Amygdala (tissue), 56 donors: ENCODE measurements around the gene DFFB.
A peak's percentile ranks its signal among the peaks of the same experiment; 100 is the strongest.
"Not testable (repeated sequence)": the region's sequence is repeated elsewhere in the genome, so short reads cannot be mapped to it uniquely, and the experiment has no call there.

Source experiments
- DNase-seq, 56 donors: peaks; one replicate each; lab custom pipeline; 2025; lab: John Stamatoyannopoulos, UW

The DFFB gene

DNA sequence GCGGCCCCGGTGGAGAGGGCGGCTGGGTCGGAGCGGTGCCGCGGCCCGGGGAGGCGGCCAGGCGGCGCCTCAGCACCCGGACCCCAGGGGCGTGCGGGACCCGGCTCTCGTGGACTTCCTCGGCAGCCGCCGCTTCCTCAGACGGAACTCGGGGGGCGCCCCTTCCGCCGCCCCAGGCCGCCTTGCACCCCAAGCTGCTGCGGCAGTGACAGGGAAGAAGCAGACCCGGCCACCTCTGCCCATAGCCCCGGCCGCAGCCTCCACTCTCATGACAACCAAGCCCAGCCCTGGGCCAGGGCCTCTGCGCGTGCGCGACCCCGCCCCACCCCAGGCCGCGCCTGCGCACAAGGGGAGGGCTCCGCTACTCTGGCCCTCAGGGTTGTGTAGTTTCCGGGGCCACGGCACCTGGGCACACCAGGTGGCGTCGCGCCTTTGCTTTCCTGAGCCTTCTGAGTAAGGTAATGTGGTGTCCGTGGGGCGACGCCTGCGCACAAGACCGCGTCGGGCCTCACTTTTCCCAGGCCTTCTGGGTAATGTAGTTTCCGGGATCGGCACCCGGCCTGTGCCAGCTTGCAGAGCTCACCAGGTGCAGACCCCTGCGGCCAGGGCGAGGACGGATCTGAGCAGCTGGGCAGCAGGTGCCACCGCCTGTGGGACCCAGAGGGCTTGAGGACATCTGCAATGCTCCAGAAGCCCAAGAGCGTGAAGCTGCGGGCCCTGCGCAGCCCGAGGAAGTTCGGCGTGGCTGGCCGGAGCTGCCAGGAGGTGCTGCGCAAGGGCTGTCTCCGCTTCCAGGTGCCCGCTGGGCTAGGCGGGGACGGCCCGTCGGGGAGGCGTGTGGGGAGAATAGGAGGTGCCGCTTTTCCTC, at the start of gene DFFB, which contains the start of gene CEP104:
DFFB (plus strand) TSS at position 554 of the 868 bp plus-strand sequence; CDS start at position 682, 128 bp downstream.
CEP104 (minus strand) TSS at position 289 of the 868 bp plus-strand sequence. CDS start 4,804 bp downstream, outside the sequence.
- DNase-seq = peak; percentile 58 to 98 (median 78)

DNA sequence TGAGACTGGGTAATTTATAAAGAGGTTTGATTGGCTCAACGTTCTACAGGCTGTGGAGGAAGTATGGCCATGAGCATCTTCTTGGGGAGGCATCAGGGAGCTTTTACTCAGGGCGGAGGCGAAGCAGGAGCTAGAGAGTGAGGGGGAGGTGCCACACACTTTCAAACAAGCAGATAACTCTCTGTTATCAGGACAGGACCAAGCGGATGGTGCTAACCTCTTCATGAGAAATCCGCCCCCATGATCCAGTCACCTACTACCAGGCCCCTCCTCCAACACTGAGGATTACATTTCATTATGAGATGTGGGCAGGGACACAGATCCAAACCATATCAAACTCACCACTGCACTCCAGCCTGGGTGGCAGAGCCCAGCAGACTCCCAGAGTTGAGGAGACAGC, 49.5 kb upstream of the DFFB start:
- DNase-seq = no peak

- no peak for DNase-seq
Measured at GRCh38 chr1:3809680-3810079, 47.6 kb upstream of the DFFB start.

DNA sequence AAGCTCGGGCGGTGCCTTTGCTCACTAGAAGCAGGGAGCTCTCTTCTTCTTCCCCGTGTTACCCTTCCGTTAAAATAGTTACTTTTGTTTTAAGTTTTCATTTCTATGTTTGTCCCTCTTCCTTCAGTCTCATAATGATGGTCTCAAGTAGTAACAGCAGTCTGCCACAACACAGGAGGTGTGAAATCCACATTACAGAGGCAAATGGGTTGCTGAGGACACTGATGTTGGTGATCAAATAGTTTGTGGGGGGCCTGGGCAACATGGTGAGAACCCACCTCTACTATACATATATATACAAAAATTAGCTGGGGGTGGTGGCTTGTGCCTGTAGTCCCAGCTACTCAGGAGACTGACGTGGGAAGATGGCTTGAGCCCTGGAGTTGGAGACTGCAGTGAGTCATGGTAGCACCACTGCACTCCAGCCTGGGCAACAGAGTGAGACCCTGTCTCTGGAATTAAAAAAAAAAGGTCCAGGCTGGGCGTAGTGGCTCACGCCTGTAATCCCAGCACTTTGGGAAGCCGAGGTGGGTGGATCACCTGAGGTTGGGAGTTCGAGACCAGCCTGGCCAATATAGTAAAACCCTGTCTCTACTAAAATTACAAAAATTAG, 47.0 kb upstream of the DFFB start:
- DNase-seq = not testable (repeated sequence)

DNA sequence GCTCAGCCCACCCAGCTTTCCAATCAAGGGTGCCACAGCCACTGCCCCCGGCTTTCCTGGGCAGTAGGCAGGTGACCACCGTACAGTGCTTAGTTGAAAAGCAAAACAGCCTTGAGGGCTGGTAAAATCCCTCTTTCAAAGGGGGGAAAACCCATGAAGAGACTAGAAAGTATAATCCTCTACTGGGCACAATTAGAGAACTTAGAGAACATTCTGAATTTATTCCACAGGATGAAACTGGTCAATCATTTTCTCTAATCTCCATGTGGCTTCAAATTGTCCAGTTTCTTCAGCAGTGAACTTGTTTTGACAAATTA, 45.7 kb upstream of the DFFB start:
- no peak for DNase-seq

GRCh38 chr1:3814065-3814464, 43.2 kb upstream of the DFFB start:
- no peak for DNase-seq

DNA sequence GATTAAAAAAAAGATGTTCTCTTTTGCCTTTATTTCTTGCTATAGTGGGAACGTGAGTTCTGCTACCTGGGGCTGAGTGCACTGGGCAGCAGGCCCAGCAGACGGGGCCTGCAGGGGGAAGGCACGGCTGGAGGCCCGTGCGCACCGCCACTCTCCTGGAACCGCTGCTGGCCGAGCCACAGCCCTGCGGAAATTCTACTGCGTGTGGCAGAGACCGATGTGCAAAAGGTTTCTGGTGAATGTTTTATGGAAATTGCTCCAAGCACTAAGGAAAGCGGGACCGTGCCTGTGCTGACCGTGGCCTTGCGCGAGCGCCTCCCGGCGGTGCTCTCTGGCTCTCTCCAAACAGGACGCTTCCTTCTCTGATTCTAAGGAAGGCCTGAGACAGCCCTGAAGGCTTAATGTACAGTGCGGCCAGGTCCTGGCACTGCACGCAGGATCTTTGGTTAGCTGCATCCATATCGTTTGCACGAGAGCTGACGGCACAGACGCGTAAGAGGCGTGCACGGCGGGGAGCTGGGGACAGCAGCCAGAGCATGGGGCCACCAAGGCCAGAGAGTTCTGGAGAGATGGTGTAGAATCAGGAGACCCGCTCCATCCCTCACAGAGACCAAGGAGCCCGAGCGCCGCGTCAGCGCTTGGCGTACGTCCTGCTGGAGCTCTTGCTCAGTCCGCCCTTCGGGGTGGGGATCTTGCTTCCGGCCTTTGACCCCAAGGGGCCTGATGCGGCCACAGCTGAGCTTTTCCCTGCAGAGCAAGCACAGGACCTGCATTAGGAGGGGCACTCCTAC, 42.3 kb upstream of the DFFB start:
- no peak for DNase-seq

GRCh38 chr1:3816331-3817137, 40.7 kb upstream of the DFFB start:
- DNase-seq = no peak

- no peak for DNase-seq
Measured at GRCh38 chr1:3817138-3817740, 40.0 kb upstream of the DFFB start.

DNA sequence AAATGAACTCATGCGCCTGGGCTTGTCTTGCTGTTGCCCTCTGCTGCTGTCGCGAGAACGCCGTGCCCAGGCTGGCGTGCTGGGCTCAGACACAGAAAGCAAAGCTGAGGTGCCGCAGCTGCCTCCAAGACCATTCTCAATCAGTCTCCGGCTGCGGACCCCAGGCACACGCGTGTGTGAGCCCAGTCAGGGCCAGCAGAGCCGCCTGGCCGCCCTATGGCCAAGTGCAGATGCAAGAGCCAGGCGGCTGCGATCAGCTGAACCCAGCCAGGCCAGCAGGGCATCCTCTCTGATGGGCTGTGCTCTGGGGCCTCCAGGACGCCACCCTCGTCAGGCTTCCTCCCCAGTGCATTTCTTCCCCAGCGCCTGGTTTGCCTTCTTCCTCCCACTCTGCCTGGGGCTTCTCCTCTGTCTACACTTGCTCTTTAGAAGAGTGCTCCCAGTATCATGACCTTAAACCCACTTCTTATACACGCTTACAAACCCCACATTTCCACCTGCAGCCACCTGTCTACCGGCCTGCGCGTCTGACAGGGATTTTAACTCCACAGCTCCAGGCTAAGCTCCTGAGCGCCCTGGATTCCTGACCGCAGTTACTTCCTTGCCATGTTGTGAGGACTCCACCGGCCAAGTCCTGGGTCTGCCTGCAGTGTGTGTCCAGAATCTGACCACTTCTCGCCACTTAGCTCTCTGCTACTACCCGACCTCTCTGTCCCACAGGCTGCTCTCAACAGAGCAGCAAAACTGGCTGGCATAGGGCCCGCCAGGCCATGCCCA, 39.3 kb upstream of the DFFB start:
- no peak for DNase-seq

- no peak for DNase-seq
Measured at GRCh38 chr1:3819771-3820200, 37.5 kb upstream of the DFFB start.

GRCh38 chr1:3820316-3820715, 37.0 kb upstream of the DFFB start:
- DNase-seq = no peak

DNA sequence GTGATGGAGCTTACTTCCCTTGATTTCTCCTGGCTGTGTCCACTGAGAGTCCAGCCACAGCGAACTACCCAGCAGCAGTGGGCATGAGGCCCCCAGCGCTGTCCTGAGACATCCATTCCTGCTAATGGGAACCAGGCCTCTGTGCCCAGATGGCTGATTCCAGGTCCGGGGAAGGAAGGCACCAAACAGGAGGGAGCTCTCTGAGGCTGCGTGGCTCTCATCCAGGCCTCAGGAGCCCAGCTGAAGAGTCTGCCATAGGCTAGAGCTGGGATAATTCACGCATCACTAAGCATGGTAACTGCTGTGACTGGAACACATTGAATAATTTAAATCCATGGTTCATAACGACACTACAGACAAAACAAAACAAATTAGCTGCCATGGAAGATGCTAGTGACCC, 36.3 kb upstream of the DFFB start:
- no peak for DNase-seq

- no peak for DNase-seq
Measured at GRCh38 chr1:3821447-3821846, 35.8 kb upstream of the DFFB start.

GRCh38 chr1:3821908-3822307, 35.4 kb upstream of the DFFB start:
- DNase-seq = no peak

GRCh38 chr1:3822421-3822820, 34.9 kb upstream of the DFFB start:
- DNase-seq = no peak

DNA sequence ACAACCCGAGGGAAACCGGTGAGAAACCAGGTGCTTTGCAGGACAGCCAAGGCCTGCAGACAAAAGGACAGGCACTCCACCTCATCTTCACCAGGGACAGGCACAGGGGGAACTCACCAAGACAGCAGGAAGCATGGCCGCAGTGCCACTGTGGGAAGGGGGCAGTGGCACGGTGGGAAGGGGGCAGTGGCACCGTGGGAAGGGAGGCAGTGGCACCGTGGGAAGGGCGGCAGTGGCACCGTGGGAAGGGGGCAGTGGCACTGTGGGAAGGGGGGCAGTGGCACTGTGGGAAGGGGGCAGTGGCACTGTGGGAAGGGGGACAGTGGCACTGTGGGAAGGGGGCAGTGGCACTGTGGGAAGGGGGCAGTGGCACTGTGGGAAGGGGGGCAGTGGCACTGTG, 32.6 kb upstream of the DFFB start:
- no peak for DNase-seq

DNA sequence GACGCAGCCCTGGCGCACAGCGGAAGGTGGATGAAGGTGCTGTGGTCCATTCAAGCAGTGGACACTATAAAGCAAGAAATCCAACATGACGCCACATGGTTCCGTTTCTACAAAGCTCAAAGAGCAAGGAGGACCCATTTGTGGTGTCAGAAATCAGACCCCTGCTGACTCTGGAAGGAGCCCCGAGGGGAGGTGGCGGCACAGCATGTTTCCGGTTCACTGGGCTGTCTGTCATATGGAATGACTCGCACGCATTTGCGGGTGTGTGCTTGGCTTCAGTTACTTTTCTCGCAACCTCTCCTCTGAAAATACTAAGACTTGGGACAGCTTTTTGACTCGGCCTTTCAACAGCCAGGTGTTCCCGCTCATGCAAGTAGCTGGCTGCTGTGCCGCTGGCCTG, 31.9 kb upstream of the DFFB start:
- DNase-seq = no peak

DNA sequence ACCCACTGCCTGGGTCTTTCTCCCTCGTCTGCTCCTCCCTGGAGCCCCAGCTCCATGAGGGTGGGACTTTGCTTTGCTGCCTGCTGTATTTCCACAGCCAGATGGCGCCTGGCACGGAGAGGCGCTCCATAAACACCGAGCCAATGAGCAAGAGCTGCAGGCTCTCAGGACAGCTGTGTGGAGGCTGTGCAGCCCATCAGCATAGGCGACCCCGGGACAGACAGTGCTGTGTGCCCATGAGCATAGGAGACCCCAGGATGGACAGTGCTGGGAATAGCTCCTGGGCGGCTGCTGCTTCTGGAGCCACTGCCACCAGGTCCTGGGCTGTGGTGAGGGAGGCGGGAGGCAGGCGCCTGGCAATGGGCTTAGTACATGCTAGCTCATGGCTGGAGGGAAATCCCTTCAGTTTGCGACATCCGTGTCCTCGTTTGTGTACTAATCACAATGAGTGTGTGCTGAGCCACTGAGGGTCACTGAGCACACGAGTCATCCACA, 29.4 kb upstream of the DFFB start:
- peak in 24 of 56 donors; percentile 1 to 73 (median 24) for DNase-seq
